ENCODE measurements around the gene FHOD3. TPM values are rescaled to one million over a fixed set of nuclear protein-coding genes. Genes with fewer than 3 reads are reported as not detected.

The FHOD3 gene
- total RNA-seq, 1 experiment from 2014 or later = 18.1 TPM

DNA sequence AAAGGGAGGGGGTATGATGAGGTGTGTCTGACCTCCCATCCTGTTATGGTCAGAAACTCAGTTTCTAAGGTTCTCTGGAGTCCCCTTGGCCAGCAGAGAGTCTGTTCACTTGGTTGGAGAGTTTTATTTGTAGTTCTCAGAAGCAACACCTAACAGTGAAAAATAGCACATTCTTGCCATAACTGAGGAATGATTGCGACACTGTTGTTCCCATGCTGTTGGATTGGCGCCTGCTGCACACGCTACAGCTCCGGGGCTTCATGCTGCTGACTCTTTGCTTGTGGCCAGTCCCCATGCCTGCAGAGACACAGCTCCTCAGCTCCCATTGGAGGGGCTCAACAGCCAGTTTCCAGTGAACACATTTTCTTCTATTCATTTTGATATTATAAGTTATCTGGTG is 489.2 kb downstream of the FHOD3 start:
- CTCF ChIA-PET = no interaction called here
- intact Hi-C loops (cut with micrococcal nuclease) = no loop called here
- Histone ChIP-seq H3K4me1 (ENCODE audit: insufficient read depth, low read length) (no peaks in the 10 kb centered on the region), H3K4me3 (ENCODE audit: low read length) (no peak overlapping the region), H3K27ac (ENCODE audit: low read length) (no peak overlapping the region), H3K79me2 (ENCODE audit: low read length) (no peaks in the 10 kb centered on the region), H3K36me3 (ENCODE audit: low read depth, low read length) (no peaks in the 10 kb centered on the region), H4K20me1 (ENCODE audit: low read length) (no peaks in the 10 kb centered on the region), H3F3A (ENCODE audit: low read length, unreplicated experiment) (no peaks in the 10 kb centered on the region), H3K9me3 (ENCODE audit: low read length) (no peaks in the 10 kb centered on the region), H2AFZ (ENCODE audit: low read length) (no peak overlapping the region), H3K27me3 (ENCODE audit: low read length) (no peaks in the 10 kb centered on the region), H3K9ac (ENCODE audit: low read length) (no peak overlapping the region), H3K4me2 (ENCODE audit: low read length) (no peak overlapping the region), H3K9me2 (replicated peaks; ENCODE audit: low read length) (no peaks in the 10 kb centered on the region)
- ATAC-seq = no peak
- DNase-seq = no peak
- TF ChIP-seq CTCF (conservative IDR thresholded peaks at IDR 0.05; ENCODE audit: low read depth, low read length) (no peak), EZH2phosphoT487 (IDR thresholded peaks at IDR 0.05; ENCODE audit: borderline replicate concordance, low read length) (no peak), EZH2 (IDR thresholded peaks at IDR 0.05; ENCODE audit: low read length, unreplicated experiment) (no peak)
- BruUV-seq (replicated peaks) = no TSS peak
- POLR2A ChIA-PET (ENCODE audit: unreplicated experiment) = no interaction called here

GRCh38 chr18:36792634-36793283 is 495.2 kb downstream of the FHOD3 start:
- no peaks in the 10 kb centered on the region for H3K9me3 ChIP-seq (ENCODE audit: low read length)
- no peak overlapping the region for H2AFZ ChIP-seq (ENCODE audit: low read length)
- no peak overlapping the region for H3K27ac ChIP-seq (ENCODE audit: low read length)
- no peak overlapping the region for H3K9ac ChIP-seq (ENCODE audit: low read length)
- H3K4me1 ChIP-seq (ENCODE audit: insufficient read depth, low read length) = no peaks in the 10 kb centered on the region
- TF ChIP-seq CTCF (conservative IDR thresholded peaks at IDR 0.05; ENCODE audit: low read depth, low read length) (no peak), EZH2 (IDR thresholded peaks at IDR 0.05; ENCODE audit: low read length, unreplicated experiment) (no peak), EZH2phosphoT487 (IDR thresholded peaks at IDR 0.05; ENCODE audit: borderline replicate concordance, low read length) (no peak)
- intact Hi-C loops (cut with micrococcal nuclease) = no loop called here
- no peaks in the 10 kb centered on the region for H4K20me1 ChIP-seq (ENCODE audit: low read length)
- H3K79me2 ChIP-seq (ENCODE audit: low read length) = no peaks in the 10 kb centered on the region
- no peaks in the 10 kb centered on the region for H3K36me3 ChIP-seq (ENCODE audit: low read depth, low read length)
- no peaks in the 10 kb centered on the region for H3K27me3 ChIP-seq (ENCODE audit: low read length)
- H3K4me3 ChIP-seq (ENCODE audit: low read length) = no peak overlapping the region
- POLR2A ChIA-PET (ENCODE audit: unreplicated experiment) = no interaction called here
- no peak for DNase-seq
- no peaks in the 10 kb centered on the region for H3F3A ChIP-seq (ENCODE audit: low read length, unreplicated experiment)
- CTCF ChIA-PET = no interaction called here
- no peaks in the 10 kb centered on the region for H3K9me2 ChIP-seq (replicated peaks; ENCODE audit: low read length)
- ATAC-seq = no peak
- H3K4me2 ChIP-seq (ENCODE audit: low read length) = no peak overlapping the region
- BruUV-seq (replicated peaks) = no TSS peak

GRCh38 chr18:36798738-36799473 is 501.4 kb downstream of the FHOD3 start:
- H3K4me1 ChIP-seq (ENCODE audit: insufficient read depth, low read length) = no peaks in the 10 kb centered on the region
- no peak overlapping the region for H3K27ac ChIP-seq (ENCODE audit: low read length)
- H3K79me2 ChIP-seq (ENCODE audit: low read length) = no peaks in the 10 kb centered on the region
- no peaks in the 10 kb centered on the region for H3K36me3 ChIP-seq (ENCODE audit: low read depth, low read length)
- POLR2A ChIA-PET (ENCODE audit: unreplicated experiment) = no interaction called here
- intact Hi-C loops (cut with micrococcal nuclease) = no loop called here
- no peak overlapping the region for H3K4me3 ChIP-seq (ENCODE audit: low read length)
- ATAC-seq (no peak), DNase-seq (no peak)
- CTCF ChIA-PET = no interaction called here
- H3F3A ChIP-seq (ENCODE audit: low read length, unreplicated experiment) = no peaks in the 10 kb centered on the region
- H3K27me3 ChIP-seq (ENCODE audit: low read length) = no peaks in the 10 kb centered on the region
- TF ChIP-seq CTCF (conservative IDR thresholded peaks at IDR 0.05; ENCODE audit: low read depth, low read length) (no peak), EZH2 (IDR thresholded peaks at IDR 0.05; ENCODE audit: low read length, unreplicated experiment) (no peak), EZH2phosphoT487 (IDR thresholded peaks at IDR 0.05; ENCODE audit: borderline replicate concordance, low read length) (no peak)
- H3K4me2 ChIP-seq (ENCODE audit: low read length) = no peak overlapping the region
- H3K9me2 ChIP-seq (replicated peaks; ENCODE audit: low read length) = no peaks in the 10 kb centered on the region
- H3K9ac ChIP-seq (ENCODE audit: low read length) = no peak overlapping the region
- no TSS peak for BruUV-seq (replicated peaks)
- no peaks in the 10 kb centered on the region for H4K20me1 ChIP-seq (ENCODE audit: low read length)
- H3K9me3 ChIP-seq (ENCODE audit: low read length) = no peaks in the 10 kb centered on the region
- no peak overlapping the region for H2AFZ ChIP-seq (ENCODE audit: low read length)
